Subcutaneous preadipocyte (primary cell): Measurements from ENCODE around the gene CMTM7. TPM values are rescaled to one million over a fixed set of nuclear protein-coding genes. Genes with fewer than 3 reads are reported as not detected.

ENCODE experiments used
- total RNA-seq: library from RNA; depleted of rRNA; stranded (reverse); fragments of >200 nt; gene quantifications from 2 replicates; pipeline ENCODE4 v1.2.3, GENCODE V29; 2012

CMTM7 gene
- total RNA-seq, result 11.0 and 16.8 TPM in 2 replicates

GRCh38 chr3:32391643-32392535, at the start of gene CMTM7:
TSS of gene CMTM7 (plus strand) at chr3:32391853. CDS start at chr3:32391907, 54 bp downstream.

GRCh38 chr3:32502118-32502945, 110.7 kb downstream of the CMTM7 start, which contains the start of gene CMTM6:
TSS of gene CMTM6 (minus strand) at chr3:32502852. CDS start at chr3:32502745, 107 bp downstream.

Other genes starting within 250 kb of the CMTM7 start
- 0.98 and 1.5 TPM in 2 replicates for gene CMTM8, start 153.2 kb upstream of the CMTM7 start, total RNA-seq
- gene CMTM6, start 111.0 kb downstream of the CMTM7 start, total RNA-seq, result 60.6 and 70.4 TPM in 2 replicates
- 28.7 and 38.1 TPM in 2 replicates for gene DYNC1LI1, start 179.0 kb downstream of the CMTM7 start, total RNA-seq